Activated CD4-positive, alpha-beta T cell treated with anti-CD3 and anti-CD28 coated beads, Interleukin-2, amount 50 U/mL, for 48 hours (primary cell): ENCODE results near the gene GMCL2.
"Not testable (repeated sequence)": the region's sequence is repeated elsewhere in the genome, so short reads cannot be mapped to it uniquely, and the experiment has no call there.

ENCODE experiments used
- DNase-seq, 2 experiments: peaks; one replicate each; pipeline ENCODE4 v3.0.0-alpha.2; 2020

GMCL2 gene

DNA sequence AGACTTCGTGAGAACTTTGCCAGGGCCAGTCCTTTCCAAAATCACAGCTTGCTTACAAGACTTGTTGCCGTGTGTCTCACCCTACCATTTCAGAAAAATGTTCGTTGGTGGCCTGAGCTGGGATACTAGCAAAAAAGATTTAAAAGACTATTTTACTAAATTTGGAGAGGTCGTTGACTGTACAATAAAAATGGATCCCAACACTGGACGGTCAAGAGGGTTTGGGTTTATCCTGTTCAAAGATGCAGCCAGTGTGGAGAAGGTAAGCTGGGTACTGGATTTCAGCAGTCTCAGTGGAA, 18.5 kb upstream of the GMCL2 start:
- DNase-seq: no peak

DNA sequence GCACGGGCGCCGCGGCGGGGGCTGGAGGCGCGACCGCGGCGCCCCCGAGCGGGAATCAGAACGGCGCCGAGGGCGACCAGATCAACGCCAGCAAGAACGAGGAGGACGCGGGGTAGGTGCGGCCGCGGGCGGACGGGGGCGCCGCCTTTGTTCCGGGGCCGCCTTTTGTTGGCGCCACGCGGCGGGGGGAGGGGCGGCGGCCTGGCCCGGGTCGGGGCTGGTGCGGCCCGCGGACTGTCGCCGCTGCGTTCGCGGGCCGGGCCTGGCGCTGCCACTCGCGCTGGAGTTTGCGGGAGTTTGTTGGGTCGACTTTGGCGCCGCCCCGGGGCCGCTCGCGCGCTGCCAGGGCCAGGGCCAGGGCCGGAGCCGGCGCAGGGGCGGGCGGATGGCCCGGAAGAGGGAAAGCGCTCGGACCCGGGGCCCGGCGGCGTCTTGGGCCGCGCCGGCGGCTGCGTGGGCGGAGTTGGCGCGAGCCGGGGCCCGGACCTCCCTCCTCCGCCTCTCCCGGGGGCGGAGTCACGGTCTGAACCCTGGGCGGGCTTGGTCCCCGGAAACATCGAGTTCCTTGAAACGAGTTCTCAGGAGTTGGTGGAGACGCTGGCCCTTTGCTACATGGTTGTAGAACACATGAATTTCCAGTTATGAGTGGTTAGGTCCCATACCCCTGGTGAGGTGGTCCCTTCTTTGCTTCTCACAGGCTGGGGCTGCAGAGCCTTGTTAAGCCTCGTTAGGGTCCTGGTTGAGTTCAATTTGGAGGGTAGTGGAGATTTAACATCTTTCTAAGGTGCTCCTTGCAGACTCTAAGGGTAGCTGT, 18.0 kb upstream of the GMCL2 start:
- peak; percentile 83 to 85 for DNase-seq

DNA sequence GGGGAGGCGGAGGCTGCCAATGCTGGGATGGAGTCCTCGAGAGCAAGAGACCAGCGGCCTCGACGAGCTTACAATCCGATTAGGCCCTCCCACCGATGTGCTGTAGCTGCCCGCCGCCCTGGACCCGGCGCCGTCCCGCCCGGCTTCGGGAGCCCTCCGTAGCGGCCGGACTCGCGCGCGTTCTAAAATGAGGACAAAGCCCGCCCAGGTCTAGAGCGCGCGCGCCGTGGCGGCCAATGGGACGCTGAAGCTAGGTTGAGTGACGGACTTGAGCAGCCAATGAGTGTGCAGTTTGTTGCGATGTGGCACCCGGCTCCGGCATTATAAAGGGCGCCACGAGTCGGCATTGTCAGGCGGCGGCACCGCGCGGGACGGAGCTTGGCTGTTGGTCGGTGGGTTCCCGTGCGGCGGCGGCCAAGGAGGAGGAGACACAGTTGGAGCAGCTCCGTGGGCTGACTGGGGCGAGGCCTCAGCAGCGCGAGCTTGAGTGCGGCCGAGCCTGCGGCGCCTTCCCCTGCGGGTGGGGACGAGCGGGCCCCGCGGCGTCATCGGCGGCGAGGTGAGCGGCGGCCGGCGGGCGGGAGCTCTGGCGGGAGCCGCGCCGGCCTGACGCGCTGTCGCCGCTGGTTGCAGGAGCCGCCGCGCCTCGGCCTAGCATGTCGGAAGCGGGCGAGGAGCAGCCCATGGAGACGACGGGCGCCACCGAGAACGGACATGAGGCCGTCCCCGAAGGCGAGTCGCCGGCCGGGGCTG, 17.2 kb upstream of the GMCL2 start, which contains the start of gene HNRNPAB:
TSS of gene HNRNPAB (plus strand) at position 352 of the 753 bp plus-strand sequence. CDS start at position 657, 305 bp downstream.
- peak; percentile 95 to 96 for DNase-seq

DNA sequence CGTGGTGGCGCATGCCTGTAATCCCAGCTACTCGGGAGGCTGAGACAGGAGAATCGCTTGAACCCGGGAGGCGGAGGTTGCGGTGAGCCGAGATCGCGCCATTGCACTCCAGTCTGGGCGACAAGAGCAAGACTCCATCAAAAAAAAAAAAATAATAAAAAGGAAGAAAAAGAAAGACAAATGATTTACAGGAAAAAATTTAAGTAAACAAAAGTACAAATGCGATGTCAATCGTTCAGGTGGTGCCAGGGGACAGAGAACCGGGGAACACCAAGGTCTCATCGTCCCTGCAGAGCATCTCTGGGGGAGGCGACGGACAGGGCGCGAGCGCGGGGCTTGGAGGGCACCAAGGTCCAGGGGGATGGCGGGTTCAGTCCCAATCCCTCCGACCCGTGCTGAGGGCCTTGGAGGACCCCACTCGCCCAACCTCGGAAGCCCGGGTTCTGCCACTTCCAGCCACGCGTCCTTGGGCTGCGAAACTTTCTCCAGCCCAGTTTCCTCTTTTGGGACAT, 16.6 kb upstream of the GMCL2 start:
- DNase-seq: no peak

DNA sequence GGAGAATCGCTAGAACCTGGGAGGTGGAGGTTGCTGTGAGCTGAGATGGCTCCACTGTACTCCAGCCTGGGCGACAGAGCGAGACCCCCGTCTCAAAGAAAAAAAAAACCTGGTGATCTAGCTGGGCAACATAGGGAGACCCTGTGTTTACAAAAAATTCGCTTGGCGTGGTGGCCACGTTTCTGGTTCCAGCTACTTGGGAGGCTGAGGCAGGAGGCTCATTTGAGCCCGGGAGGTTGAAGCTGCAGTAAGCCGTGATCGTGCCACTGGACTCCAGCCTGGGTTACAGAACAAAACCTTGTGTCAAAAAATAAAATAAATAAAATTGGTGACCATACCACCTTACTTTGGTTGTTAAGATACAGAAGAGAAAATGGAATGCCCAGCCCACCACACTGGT, 15.4 kb upstream of the GMCL2 start:
- DNase-seq: no peak

DNA sequence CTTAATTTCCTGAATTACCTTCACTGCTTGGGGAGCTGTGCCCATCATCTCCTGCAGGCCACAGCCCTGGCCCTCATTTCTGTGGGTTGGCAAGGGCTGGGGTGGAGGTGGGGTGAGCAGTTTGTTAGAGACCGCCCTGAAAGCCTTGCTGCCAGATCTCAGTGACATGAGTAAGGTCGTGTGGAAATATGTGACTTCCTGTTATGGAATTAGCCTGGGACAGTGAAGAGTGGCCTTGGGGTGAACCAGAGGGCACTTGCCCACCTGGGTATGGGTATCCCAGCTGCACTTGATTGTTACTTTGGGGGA, 14.7 kb upstream of the GMCL2 start:
- DNase-seq: no peak

DNA sequence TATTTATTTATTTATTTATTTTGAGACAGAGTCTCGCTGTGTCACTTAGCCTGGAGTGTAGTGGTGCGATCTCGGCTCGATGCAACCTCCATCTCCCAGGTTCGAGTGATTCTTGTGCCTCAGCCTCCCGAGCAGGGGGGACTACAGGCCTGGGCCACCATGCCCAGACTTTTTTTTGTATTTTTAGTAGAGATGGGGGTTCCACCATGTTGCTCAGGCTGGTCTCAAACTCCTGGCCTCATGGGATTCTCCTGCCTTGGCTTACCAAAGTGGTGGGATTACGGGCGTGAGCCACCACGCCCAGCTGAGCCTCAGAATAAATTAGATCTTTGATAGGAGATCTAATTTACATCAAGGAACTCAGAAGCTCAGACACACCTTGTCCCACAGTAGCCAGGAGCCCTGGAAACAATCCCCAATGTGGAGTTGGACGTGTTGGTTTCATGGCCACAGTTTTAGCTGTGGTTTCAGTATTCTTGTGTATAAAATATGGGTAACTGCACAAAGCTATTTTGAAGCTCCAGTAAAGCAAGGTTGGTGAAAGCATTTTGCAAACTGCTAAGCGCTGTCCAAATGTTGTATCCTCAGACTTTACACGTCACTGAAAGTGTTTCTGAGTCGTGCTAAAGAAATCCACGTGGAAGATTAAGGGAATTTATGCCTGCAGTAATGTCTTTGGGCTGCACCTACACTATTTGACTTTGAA, 14.2 kb upstream of the GMCL2 start:
- no peak for DNase-seq

DNA sequence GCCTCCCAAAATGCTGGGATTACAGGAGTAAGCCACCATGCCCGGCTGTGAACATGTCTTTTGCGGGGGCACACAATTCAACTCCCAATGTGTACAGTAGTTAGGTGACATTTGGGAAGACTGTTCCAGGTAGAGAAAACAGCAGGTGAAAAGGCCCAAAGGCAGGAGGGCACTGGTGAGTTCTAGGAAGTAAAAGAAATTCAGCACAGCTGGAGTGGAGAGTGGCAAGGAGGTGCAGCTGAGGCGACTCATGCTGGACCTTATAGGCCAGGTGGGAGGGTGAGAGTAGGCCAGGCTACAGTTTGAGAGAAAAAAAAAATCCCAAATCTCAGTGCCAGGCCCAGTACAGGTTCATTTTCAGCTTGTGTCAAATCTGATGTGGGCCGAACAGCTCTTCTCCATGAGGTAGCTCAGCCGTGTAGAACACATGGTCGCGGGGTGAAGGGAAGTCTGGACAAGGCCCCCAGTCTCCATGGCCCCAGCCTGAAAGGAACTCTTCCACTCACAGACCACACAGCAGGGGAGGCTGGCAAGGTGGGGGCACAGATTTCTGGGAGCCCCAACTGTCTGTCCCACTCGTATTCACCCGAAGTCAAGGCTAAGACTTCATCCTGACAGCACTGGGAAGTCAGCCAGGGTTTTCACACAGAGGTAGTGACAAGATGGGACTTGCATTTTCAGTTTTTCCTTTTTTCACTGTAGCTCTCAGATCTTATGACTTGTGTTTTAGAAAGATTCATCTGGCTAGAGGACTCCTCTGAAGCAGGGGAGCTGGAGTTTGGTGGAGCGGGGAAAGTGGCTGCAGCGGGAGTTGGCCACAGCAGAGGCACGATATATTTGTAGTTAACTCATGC, 12.6 kb upstream of the GMCL2 start:
- DNase-seq: no peak

DNA sequence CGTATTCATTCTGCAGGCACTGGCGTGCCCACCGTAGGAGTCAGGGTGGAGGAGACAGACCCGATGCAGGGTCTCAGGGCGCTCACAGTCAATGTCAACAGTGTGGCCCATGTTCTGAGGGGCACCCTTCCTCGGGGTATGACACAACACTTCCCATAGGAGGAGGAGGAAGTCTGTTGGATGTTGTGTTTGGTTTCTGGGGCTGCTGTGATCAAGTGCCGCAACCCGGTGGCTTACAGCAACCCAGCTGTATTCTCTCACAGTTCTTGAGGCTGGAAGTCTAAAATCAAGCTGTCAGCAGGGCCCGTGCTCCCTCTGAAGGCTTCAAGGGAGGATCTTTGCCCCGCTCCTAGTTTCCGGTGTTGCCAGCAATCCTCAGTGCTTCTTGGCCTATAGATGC, 11.5 kb upstream of the GMCL2 start:
- DNase-seq: no peak

DNA sequence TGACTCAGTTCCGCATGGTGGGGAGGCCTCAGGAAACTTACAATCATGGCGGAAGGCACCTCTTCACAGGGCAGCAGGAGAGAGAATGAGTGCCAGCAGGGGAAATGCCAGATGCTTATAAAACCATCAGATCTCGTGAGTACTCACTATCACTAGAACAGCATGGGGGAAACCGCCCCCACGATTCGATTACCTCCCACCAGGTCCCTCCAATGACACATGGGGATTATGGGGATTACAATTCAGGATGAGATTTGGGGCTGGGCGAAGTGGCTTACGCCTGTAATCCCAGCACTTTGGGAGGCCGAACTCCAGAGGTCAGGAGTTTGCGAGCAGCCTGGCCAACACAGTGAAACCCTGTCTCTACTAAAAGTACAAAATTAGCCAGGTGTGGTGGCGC, 11.0 kb upstream of the GMCL2 start:
- not testable (repeated sequence) for DNase-seq

DNA sequence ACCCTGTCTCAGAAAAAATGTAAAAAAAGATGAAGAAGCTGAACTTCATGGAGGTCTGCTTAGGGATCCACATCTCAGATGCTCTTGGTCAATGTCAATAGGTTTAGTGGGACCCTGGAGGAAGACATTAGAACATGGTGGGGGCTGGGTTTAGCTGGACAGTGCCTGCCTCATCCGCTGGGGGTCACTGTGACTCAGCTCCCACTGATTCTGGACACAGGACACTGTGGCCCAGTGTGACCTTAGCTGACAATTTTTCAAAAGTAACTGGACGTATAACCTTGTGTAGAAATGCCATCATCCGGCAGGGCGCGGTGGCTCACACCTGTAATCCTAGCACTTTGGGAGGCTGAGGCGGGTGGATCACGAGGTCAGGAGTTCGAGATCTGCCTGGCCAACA, 9.8 kb upstream of the GMCL2 start:
- no peak for DNase-seq

DNA sequence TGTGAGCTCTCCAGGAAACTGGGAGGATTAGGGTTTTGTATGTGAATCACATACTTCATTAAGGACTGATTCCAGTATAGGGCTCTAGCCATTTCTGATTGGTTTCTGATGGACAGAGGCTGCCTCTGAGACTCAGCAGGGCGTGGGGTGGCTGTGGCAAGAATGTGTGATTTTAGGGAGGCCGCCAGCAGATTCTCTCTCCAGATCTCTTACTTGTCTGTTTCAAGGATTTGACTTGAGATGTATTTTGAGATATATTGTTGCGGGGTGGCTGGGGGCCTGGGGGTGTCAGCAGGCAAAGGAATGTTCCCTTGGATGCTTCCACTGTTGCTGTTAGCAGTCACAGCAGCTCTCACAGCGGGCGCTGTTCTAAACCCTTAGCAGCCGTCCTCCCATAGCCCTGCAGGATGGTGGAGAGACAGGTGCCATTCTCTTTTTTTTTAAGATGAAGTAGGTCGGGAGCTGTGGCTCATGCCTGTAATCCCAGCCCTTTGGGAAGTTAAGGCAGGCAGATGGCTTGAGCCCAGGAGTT, 9.2 kb upstream of the GMCL2 start:
- DNase-seq: no peak

DNA sequence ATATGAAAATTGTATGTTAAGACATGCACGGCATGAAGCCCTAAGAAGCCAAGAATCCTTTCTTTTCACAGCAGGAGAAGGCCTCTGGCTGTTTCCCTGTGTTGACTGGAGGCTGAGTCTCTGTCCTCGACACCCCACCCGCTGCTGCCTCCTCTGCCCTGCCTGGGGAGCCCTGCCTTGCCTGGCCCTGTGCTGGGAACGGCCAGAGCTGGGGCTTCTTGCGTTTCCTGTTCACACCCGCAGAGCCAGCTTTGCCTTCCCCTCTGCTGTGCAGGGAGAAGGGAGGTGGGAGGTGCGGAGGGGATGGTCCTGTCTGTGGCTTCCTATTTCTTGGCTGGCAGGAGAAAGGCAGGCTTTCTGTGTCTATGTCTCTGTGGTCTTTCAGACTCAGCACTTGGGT, 6.9 kb upstream of the GMCL2 start:
- DNase-seq: no peak

DNA sequence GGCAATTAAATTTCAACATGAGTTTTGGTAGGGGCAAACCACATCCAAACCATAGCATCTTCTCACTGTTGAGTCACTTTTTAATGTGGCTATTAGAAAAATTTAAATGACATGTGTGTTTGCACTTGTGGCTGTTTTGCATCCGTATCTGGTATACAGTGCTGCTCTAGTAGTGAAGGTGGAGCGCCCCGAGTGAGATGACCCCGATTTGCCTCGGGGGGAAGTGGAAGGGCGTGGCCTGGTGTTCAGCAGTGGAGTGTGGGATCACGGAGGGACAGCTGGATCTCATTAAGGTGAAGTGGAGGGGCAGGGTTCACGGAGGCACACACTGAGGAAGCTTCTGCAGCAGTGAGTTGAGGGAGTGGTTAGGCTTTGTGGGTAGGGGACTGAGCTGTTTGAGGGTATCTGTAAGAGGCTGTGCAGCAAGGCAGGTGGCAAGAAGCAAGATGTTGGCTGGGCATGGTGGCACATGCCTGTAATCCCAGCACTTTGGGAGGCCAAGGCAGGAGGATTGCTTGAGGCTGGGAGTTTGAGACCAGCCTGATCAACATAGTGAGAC, 6.2 kb upstream of the GMCL2 start:
- no peak for DNase-seq

DNA sequence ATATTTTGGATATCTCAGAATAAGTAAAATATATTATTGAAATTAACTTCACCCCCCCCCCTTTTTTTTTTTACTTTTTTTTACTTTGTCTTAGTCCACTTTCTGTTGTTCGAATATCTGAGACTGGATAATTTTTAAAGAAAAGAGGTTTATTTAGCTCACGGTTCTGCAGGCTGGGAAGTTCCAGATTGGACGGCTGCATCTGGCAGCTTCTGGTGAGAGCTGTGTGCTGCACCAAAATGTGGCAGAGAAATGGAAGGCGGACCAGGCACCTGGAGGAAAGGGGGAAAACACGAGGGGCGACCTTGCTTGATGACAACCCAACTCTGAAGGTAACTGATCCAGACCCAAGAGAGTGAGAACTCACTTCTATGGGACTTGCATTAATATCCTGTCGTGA, 5.6 kb upstream of the GMCL2 start:
- no peak for DNase-seq

DNA sequence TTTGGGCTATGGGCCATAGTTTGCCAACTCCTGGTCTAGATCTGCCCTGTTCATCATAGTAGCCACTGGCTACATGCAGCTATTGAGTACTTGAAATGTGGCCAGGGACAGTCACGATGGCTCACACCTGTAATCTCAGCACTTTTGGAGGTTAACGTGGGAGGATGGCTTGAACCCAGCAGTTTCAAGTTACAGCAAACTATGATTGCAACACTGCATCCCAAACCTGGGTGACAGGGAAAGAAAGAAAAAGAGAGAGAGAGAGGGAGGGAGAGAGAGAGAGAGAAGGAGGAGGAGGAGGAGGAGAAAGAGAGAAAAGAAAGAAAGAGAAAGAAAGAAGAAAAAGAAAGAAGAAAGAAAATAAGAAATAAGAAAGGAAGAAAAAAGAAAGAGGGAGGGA, 5.1 kb upstream of the GMCL2 start:
- no peak for DNase-seq

DNA sequence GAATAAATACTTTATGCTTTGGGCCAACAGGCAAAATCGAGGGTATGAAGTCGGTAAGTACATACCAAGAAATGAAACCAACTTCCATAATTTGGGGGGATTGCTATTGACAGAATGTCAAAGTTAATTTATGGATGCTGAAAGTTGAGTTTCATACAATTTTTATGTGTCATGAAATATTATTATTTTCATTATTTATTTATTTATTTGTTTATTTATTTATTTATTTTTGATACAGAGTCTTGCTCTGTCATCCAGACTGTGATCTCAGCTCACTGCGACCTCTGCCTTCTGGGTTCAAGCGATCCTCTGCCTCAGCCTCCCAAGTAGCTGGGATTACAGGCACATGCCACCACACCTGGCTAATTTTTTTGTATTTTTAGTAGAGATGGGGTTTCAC, 4.5 kb upstream of the GMCL2 start:
- no peak for DNase-seq

DNA sequence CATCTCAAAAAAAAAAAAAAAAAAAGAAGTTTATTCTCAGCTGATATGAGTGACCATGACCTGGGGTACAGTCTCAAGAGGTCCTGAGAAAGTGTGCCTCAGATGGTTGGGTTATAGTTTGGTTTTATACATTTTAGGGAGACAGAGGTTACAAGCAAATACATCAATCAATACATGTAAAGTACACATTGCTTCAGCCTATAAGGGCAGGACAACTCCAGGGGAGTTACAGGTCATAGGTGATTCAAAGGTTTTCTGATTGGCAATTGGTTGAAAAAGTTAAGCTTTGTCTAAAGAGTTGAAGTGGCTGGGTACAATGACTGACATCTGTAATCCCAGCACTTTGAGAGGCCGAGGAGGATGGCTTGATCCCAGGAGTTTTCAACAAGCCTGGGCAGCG, 2.3 kb upstream of the GMCL2 start:
- DNase-seq: no peak

DNA sequence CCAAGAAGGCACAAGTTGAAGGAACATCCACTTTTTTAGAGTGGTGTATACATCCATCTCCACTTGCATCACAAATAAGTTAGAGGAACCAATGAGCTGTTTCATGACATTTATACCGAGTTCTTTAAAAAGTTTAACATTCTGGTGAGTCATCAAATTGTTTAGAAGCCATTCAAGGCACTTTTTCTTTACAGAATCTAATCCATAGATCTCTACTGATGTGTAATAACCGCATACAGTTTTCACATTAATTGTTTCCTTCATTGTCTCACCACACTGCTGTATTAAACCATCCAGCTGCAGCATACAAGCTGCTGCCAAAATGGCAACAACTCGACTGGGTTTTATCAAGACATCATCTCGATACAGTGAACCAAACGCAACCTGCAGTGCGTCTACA, 744 bp downstream of the GMCL2 start:
- no peak for DNase-seq

DNA sequence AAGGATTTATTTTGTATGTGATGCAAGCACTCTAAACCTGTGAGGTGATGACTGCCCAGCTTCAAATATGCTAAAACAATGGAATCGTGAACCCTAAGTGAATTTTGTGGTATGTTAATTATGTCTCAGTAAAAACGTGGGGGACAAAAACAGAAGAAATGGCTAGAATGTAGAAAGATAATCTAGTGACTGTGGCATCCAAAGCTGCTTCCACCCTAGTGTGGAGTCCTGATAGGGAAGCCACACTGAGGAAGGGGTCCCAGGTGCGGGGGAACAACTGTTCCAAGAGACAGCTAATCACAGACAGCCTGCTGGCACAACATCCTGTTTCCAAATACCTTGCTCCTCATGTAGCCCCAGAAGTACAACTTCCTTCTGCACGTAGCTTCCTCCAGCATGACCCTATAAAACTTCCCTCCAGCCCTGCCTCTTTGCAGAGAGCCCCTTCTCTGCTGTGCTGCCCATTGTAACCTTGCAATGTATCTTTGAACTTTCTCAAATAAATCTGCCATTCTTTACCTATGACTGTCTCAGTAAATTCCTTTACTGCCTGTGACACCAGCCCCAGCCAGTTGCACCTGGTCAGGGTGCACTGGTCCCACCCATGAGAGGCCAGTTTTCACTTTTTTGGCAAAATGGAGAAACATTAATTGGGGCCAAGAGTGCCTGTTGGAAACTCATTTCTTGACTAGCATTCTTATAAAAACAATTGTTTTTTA, 4.9 kb downstream of the GMCL2 start:
- no peak for DNase-seq

DNA sequence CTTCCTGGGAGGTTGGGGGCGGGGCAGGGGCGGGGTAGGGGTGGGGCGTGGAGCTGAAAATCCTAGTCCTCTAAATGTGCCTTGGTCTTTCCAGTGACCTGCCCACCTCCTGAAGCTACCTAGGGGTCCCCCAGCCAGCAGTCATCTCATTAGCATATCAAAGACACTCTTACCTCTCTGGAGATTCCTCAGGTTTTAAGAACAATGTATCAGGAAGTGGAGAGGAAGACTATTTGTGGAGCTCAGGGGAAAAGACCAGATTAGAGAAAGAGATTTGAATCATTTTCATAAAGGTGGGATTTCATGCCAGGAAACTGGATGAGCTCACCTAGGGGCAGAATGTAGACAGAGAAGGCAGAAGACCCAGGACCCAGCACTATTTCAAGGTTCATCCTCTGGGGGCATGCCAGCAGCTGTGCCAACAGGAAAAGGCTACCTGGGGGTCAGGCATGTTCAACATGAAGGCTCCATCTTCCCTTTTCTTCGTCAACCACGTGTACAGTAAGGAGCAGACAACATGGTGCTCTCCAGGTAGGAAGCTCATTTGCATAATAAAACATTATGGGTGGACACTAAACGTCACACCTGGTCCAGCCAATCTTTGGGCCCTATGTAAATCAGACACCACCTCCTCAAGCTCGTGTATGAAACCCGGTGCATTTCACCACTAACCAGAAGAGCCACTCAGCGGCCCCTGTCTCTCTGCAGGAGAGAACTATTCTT, 6.9 kb downstream of the GMCL2 start:
- no peak for DNase-seq
